Thyroid gland (tissue), 4 donors: ENCODE data around the gene FRMPD3. TPM values are rescaled to one million over a fixed set of nuclear protein-coding genes. Genes with fewer than 3 reads are reported as not detected.
A peak's percentile ranks its signal among the peaks of the same experiment; 100 is the strongest.

Experiments
- DNase-seq, 2 donors: peaks; one replicate each; pipeline ENCODE4 v3.0.0-alpha.2; 2019
- H3K27ac ChIP-seq, 3 donors: fragments of 200-600 bp; sonication (generic); 1 replicate in 2 of 3; 2 replicates in 1 of 3; pipeline ENCODE4 v1.5.1; 2016 to 2019; ENCODE audit warnings: mild to moderate bottlenecking in 1 of 3, moderate library complexity in 1 of 3
- H3K27me3 ChIP-seq: fragments of 200-600 bp; sonication (generic); one replicate; pipeline ENCODE4 v1.5.1; 2019
- H3K36me3 ChIP-seq, 2 donors: fragments of 200-600 bp; sonication (generic); one replicate each; pipeline ENCODE4 v1.5.1; 2016 to 2019
- H3K4me1 ChIP-seq, 2 donors: fragments of 200-600 bp; sonication (generic); one replicate each; pipeline ENCODE4 v1.5.1; 2017 to 2019
- H3K4me3 ChIP-seq, 3 donors: fragments of 200-600 bp; sonication (generic); replicated peaks in 1 of 3; 1 replicate in 2 of 3; 2 replicates in 1 of 3; pipeline ENCODE4 v1.5.1; 2016; ENCODE audit warnings: mild to moderate bottlenecking in 1 of 3
- H3K9me3 ChIP-seq: fragments of 200-600 bp; sonication (generic); one replicate; pipeline ENCODE4 v1.5.1; 2017
- POLR2A ChIP-seq, 2 donors: fragments of 450-650 bp; IDR thresholded peaks; one replicate each; pipeline ENCODE4 v1.6.1; 2017; ENCODE audit warnings: antibody characterized with exemption in 2 of 2, mild to moderate bottlenecking in 2 of 2, moderate library complexity in 1 of 2
- WGBS, 2 donors: methylation state at CpG; one replicate each; pipeline ENCODE4 v1.1.5; 2017; 5-methylcytosine and 5-hydroxymethylcytosine counted together
- intact Hi-C: fragments of 100-400 bp; cut with DNase I; formaldehyde crosslinking; loops from one replicate; pipeline ENCODE4 v1.15.1; 2023
- total RNA-seq, 4 donors: library from RNA; depleted of rRNA; stranded (reverse); fragments of >200 nt; gene quantifications; one replicate each; pipeline ENCODE4 v1.2.3, GENCODE V29; 2016
- TF ChIP-seq, protein P1 (sequence below), 6 experiments: fragments of 200-600 bp in 3 of 6; fragments of 450-650 bp in 3 of 6; sonication (generic) in 3 of 6; IDR thresholded peaks; one replicate each; pipeline ENCODE4 v1.5.1; 2016 to 2019; ENCODE audit warnings: antibody characterized with exemption in 6 of 6, mild to moderate bottlenecking in 2 of 6, inconsistent platforms in 1 of 6, moderate library complexity in 1 of 6

FRMPD3 gene
- total RNA-seq, 4 donors from 2014 or later = 6.8 to 12.1 (median 8.2) TPM

GRCh38 chrX:107440692-107441091 lies 8.8 kb upstream of the FRMPD3 start:
- Histone ChIP-seq H3K27ac (no peak overlapping the region), H3K4me1 (no peaks in the 10 kb centered on the region), H3K9me3 (no peaks in the 10 kb centered on the region), H3K36me3 (no peaks in the 10 kb centered on the region), H3K4me3 (no peak overlapping the region), H3K27me3 (no peaks in the 10 kb centered on the region)
- TF ChIP-seq, protein P1, sequence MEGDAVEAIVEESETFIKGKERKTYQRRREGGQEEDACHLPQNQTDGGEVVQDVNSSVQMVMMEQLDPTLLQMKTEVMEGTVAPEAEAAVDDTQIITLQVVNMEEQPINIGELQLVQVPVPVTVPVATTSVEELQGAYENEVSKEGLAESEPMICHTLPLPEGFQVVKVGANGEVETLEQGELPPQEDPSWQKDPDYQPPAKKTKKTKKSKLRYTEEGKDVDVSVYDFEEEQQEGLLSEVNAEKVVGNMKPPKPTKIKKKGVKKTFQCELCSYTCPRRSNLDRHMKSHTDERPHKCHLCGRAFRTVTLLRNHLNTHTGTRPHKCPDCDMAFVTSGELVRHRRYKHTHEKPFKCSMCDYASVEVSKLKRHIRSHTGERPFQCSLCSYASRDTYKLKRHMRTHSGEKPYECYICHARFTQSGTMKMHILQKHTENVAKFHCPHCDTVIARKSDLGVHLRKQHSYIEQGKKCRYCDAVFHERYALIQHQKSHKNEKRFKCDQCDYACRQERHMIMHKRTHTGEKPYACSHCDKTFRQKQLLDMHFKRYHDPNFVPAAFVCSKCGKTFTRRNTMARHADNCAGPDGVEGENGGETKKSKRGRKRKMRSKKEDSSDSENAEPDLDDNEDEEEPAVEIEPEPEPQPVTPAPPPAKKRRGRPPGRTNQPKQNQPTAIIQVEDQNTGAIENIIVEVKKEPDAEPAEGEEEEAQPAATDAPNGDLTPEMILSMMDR (IDR thresholded peaks at IDR 0.05) = no peak
- TF ChIP-seq POLR2A (IDR thresholded peaks at IDR 0.05) = no peak
- 90 to 94% methylated on average over 5 of the region's 5 CpGs for WGBS, 2 donors
- intact Hi-C loops = no loop called here
- no peak for DNase-seq

DNA sequence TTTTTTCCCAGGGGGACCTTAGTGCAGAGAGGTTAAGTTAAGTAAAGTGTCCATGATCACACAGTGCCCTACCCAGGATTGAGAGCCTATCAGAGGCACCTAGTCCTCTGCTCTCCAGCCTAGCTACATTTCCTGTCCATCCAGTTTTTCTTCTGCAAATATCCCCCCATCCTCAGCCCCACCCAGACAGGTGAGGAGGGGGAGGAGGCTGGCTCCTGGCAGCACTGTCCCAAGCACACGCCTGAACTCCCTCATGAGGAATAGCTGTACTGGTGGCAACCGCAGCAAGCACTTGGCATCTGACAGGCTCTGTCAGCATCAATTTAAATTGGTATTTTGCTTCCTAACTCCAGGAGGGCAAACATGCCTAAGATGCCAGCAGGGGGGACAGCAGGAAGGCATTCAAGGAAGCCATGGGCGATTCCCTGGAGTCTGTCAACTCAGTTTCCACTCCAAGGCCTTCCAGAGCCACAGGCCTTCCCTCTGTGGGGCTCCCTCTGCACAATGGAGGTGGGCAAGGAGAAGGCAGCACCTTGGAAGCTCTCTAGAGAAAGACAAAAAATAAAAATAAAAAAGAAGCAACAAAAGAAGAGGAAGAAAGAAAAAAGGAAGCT lies 6.4 kb upstream of the FRMPD3 start:
- 10 to 43% methylated on average over 3 of the region's 3 CpGs for WGBS, 2 donors
- intact Hi-C loops = no loop called here
- DNase-seq = peak; percentile 53 to 67

GRCh38 chrX:107445146-107445545 lies 4.3 kb upstream of the FRMPD3 start:
- no peak for TF ChIP-seq POLR2A (IDR thresholded peaks at IDR 0.05)
- TF ChIP-seq, protein P1 (IDR thresholded peaks at IDR 0.05) = no peak
- Histone ChIP-seq H3K36me3 (no peaks in the 10 kb centered on the region), H3K27me3 (no peaks in the 10 kb centered on the region), H3K4me1 (peaks cover 0 to 11% of the 10 kb centered on the region in 2 donors), H3K9me3 (no peaks in the 10 kb centered on the region), H3K27ac (no peak overlapping the region), H3K4me3 (no peak overlapping the region)
- intact Hi-C loops = no loop called here
- peak; percentile 47 to 61 for DNase-seq
- 48 to 50% methylated on average over 1 to 3 of the region's 3 CpGs for WGBS, 2 donors

More for the DNA sequence above, 6.4 kb upstream of the FRMPD3 start:
- H3K27ac ChIP-seq = no peak overlapping the region
- H3K4me3 ChIP-seq = no peak overlapping the region
- no peaks in the 10 kb centered on the region for H3K9me3 ChIP-seq
- H3K27me3 ChIP-seq = no peaks in the 10 kb centered on the region
- TF ChIP-seq POLR2A (IDR thresholded peaks at IDR 0.05) = no peak
- TF ChIP-seq, protein P1 (IDR thresholded peaks at IDR 0.05) = no peak
- H3K4me1 ChIP-seq = peaks cover 0 to 2% of the 10 kb centered on the region in 2 donors
- no peaks in the 10 kb centered on the region for H3K36me3 ChIP-seq

- Histone ChIP-seq H3K4me3 (no peak overlapping the region), H3K27me3 (no peaks in the 10 kb centered on the region), H3K9me3 (no peaks in the 10 kb centered on the region), H3K27ac (no peak overlapping the region), H3K36me3 (no peaks in the 10 kb centered on the region), H3K4me1 (peaks cover 0 to 11% of the 10 kb centered on the region in 2 donors)
- DNase-seq = no peak
- intact Hi-C loops = no loop called here
- TF ChIP-seq, protein P1 (IDR thresholded peaks at IDR 0.05) = no peak
- no peak for TF ChIP-seq POLR2A (IDR thresholded peaks at IDR 0.05)
- WGBS, 2 donors = 86% methylated on average over 1 of the region's 1 CpG; no CpG with 5 or more reads in 1 of the 2 donors
Observed at GRCh38 chrX:107445631-107446030, 3.8 kb upstream of the FRMPD3 start.

- Histone ChIP-seq H3K27me3 (no peaks in the 10 kb centered on the region), H3K9me3 (no peaks in the 10 kb centered on the region), H3K27ac (peak overlapping the region in 1 of 3 donors; percentile 67), H3K4me3 (no peak overlapping the region), H3K36me3 (no peaks in the 10 kb centered on the region), H3K4me1 (peaks cover 0 to 11% of the 10 kb centered on the region in 2 donors)
- no peak for TF ChIP-seq POLR2A (IDR thresholded peaks at IDR 0.05)
- TF ChIP-seq, protein P1 (IDR thresholded peaks at IDR 0.05) = no peak
- intact Hi-C loops = no loop called here
- DNase-seq = no peak
Observed at GRCh38 chrX:107447642-107448041, 1.8 kb upstream of the FRMPD3 start.
